Effector CD8-positive, alpha-beta T cell (primary cell): ENCODE measurements around the gene CACNA1D.
"Not testable (repeated sequence)": the region's sequence is repeated elsewhere in the genome, so short reads cannot be mapped to it uniquely, and the experiment has no call there.

Source experiments
- DNase-seq: peaks from one replicate; lab custom pipeline; 2025; lab: John Stamatoyannopoulos, UW

Gene CACNA1D

GRCh38 chr3:53657651-53658050 is 163.2 kb downstream of the CACNA1D start:
- DNase-seq: no peak

- DNase-seq: no peak
Measured at GRCh38 chr3:53658613-53659193, 164.3 kb downstream of the CACNA1D start.

- no peak for DNase-seq
Measured at GRCh38 chr3:53659996-53660395, 165.6 kb downstream of the CACNA1D start.

GRCh38 chr3:53661480-53661879 is 167.1 kb downstream of the CACNA1D start:
- DNase-seq: no peak

- DNase-seq: not testable (repeated sequence)
Measured at GRCh38 chr3:53664812-53665211, 170.4 kb downstream of the CACNA1D start.

GRCh38 chr3:53665608-53666425 is 171.4 kb downstream of the CACNA1D start:
- no peak for DNase-seq

GRCh38 chr3:53668872-53669271 is 174.5 kb downstream of the CACNA1D start:
- no peak for DNase-seq

GRCh38 chr3:53670721-53671120 is 176.3 kb downstream of the CACNA1D start:
- no peak for DNase-seq

- DNase-seq: no peak
Measured at GRCh38 chr3:53671192-53671960, 177.0 kb downstream of the CACNA1D start.

- DNase-seq: no peak
Measured at GRCh38 chr3:53671961-53672299, 177.5 kb downstream of the CACNA1D start.

GRCh38 chr3:53672981-53673380 is 178.6 kb downstream of the CACNA1D start:
- DNase-seq: no peak

GRCh38 chr3:53673722-53674350 is 179.4 kb downstream of the CACNA1D start:
- no peak for DNase-seq

GRCh38 chr3:53674582-53674981 is 180.2 kb downstream of the CACNA1D start:
- DNase-seq: no peak

GRCh38 chr3:53675022-53675697 is 180.7 kb downstream of the CACNA1D start:
- no peak for DNase-seq

- DNase-seq: no peak
Measured at GRCh38 chr3:53675942-53676341, 181.5 kb downstream of the CACNA1D start.

GRCh38 chr3:53677413-53677812 is 183.0 kb downstream of the CACNA1D start:
- DNase-seq: no peak

GRCh38 chr3:53680028-53680427 is 185.6 kb downstream of the CACNA1D start:
- no peak for DNase-seq

- DNase-seq: no peak
Measured at GRCh38 chr3:53682807-53683206, 188.4 kb downstream of the CACNA1D start.

GRCh38 chr3:53688066-53688465 is 193.7 kb downstream of the CACNA1D start:
- DNase-seq: no peak

GRCh38 chr3:53688989-53689388 is 194.6 kb downstream of the CACNA1D start:
- no peak for DNase-seq

GRCh38 chr3:53689681-53690080 is 195.3 kb downstream of the CACNA1D start:
- DNase-seq: no peak

GRCh38 chr3:53690521-53690920 is 196.1 kb downstream of the CACNA1D start:
- DNase-seq: no peak
